NCI-H187 (cell line): ENCODE data around the gene CELSR3.

ENCODE experiments used
- DNase-seq, 2 experiments: peaks; one replicate each; lab custom pipeline; 2025; lab: John Stamatoyannopoulos, UW

Gene CELSR3

DNA sequence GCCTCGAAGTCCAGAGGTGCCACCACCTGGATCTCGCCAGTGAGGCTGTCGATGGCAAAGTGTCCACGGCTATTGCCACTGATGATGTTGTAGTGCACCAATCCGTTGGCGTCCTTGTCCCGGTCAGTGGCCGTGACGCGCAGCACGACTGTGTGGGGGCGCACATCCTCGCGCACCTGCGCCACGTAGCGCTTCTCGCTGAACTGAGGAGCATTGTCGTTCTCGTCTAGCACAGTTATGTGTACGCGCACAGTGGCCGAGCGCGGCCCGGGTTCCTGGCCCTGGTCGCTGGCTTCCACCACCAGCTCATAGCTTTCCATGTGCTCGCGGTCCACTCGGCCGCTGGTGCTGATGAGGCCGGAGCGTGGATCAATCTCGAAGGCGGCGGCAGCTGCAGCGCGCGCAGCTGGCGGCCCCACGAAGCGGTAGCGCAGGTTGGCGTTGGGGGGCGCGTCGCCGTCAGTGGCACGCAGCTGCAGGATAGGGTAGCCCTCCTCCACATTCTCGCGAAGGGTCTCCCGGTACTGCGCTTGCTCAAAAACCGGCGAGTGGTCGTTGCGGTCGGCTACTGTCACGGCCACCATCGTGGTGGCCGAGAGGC, 1.8 kb downstream of the CELSR3 start:
- DNase-seq: no peak

DNA sequence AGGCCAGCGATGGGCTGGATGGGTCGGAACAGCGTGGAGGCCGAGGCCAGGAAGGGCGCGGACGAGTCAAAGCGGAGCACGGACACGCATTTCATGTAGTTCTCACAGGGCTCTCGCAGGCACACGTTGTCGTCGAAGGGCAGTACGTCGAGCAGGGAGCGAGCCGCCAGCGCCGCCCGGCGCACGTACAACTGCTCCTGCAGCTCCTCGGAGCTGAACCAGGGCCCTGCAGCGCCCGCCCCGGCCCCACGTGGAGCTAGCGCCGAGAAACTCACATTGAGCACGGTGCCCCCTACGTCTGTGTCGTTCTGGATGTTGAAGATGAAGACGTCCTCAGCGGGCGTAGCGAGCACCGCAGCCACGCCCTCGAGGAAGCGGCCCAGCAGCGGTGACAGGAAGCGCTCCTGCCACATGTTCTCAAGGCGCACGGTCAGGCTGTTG, 5.8 kb downstream of the CELSR3 start:
- no peak for DNase-seq

DNA sequence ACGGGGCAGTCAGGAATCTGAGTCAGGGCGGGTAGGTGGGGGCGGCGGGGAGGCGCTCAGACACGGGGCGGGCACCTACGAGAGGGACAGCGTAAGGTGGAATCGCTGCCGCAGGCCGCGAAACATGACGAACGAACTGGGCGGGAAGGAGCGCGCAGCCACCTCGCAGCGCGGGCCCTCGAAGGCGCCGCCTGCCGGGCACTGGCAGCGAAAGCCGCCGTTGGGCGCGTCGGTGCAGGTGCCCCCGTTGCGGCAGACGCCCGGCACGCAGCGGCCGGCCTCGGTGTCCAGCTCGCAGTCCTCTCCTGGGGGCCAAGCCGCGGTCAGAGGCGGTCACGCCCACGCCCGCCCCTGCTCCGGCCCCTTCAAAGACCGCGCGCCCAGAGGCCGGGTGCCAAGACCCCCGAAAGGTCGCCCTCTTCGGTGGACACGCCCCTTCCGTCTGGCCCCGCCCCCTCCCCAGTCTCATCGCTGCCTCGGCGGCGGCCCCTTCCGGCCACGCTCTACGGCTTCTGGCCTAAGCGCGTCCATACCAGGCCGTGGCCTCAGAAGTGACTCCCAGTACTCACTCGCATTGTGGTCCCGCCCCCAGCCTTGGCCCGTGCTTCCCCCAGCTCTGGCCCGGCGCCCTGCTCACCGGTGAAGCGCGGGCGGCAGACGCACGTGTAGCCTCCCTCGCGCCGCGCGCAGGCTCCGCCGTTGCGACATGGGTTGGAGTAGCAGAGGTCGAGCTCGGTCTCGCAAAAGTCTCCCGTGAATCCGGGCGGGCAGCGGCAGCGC, 6.4 kb downstream of the CELSR3 start:
- DNase-seq: no peak

DNA sequence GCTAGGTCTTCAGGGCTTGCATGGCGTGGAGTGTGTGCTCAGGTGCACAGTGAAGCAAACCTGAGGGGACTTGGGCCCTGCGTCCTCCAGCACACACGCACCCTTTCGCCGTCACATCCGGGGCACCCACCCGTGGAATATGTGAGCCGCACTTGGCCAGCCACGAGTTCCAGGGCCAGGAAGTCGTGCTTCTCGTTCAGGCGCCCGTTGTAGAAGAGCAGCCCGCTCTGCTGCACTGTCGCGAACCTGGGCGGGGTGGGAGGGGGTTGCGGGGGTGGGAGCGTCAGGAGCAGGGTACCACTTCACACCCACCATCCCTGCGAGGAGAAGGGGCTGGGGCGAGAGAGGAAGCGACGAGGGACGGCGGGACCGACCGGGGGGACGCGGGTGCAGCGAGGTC, 7.1 kb downstream of the CELSR3 start:
- DNase-seq: no peak

DNA sequence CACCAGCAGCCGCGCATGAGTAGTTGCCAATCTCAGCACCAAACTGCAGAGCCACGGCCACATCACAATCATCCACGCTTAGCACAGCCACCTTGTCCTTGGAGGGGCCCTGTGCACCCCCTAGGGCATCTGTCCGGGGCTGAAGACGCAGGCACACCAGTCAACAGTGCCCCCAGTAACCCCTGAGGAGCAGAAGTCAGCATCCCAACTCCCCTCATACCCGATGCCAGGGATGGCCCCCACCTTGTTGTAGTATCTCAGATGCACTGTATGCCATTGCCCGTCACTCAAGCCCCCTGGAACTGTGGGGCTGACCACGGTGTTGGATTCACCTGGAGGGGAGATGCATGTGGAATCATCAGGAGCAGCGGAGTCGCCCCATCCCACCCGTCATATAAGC, 7.6 kb downstream of the CELSR3 start:
- no peak for DNase-seq

DNA sequence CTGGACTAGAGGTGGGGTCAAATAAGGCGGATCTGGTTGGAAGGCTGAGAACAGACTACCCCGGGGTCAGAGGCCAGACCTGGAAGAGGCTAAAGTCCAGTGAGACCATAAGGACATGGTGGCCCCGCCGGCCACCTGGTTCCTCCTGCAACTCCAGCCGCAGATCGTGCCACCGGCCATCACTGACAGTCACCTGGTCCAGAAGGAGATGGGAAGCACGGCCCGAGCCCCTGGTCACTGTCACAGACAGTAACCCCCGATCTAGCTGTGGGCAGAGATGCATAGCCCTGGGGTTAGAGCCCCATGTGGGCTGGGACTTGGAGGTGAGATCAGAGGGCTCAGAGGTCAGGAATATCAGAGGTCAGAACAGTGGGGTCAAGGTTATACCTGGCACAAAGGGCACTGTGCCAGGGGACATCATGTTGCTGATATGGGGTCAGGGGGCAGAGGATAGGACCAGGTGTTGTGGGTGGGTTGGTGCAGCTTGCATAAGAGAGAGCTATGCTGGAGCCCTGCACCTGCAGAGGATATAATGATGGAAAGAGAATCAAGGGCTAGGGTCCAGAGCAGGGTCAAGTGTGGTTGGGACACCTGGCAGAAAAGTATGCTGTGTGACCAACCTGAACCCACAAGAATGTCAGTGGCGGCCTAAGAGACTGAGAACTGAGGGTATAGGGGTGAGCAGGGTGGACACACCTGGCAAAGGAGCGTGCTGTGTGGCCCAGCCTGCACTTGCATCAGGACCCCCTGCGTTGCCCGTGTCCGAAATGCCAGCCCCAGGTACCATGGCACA, 9.6 kb downstream of the CELSR3 start:
- DNase-seq: no peak

DNA sequence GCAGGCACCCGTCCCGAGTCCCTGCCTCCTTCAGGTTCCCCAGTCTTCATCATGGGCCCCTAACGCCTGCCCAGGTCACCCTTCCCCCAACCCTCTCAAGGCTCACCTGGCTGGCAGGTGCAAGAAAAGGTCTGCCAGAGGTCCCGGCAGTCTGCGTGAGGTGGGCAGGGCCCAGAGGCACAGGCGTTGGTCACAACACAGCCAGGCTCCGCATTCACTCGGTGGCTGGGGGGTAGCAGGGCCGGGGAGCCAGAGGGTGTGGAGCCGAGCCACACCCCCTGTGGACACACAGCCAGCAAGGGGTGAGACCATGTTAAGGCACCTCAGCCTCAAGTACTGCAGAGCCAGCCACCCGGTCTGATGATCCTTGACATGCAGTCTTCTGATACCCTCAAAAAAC, 10.9 kb downstream of the CELSR3 start:
- no peak for DNase-seq

DNA sequence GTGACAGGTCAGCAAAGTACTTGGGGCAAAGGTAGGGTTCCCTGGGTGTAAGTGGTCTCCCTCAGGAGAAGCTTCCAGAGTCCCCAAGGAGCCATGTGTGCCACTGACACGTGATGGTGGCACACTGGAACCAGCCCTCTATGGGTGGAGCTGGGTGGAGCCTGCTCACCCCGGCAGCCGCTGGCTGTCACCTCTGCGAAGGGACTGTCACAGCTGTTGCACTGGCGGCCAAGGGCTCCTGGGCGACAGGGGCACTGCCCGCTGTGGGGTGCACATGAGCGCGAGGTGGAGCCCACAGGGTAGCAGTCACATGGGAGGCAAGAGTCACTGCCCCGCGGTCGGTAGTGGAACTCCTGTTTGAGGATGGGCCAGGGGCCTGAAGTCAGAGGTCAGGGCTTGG, 12.0 kb downstream of the CELSR3 start:
- no peak for DNase-seq

DNA sequence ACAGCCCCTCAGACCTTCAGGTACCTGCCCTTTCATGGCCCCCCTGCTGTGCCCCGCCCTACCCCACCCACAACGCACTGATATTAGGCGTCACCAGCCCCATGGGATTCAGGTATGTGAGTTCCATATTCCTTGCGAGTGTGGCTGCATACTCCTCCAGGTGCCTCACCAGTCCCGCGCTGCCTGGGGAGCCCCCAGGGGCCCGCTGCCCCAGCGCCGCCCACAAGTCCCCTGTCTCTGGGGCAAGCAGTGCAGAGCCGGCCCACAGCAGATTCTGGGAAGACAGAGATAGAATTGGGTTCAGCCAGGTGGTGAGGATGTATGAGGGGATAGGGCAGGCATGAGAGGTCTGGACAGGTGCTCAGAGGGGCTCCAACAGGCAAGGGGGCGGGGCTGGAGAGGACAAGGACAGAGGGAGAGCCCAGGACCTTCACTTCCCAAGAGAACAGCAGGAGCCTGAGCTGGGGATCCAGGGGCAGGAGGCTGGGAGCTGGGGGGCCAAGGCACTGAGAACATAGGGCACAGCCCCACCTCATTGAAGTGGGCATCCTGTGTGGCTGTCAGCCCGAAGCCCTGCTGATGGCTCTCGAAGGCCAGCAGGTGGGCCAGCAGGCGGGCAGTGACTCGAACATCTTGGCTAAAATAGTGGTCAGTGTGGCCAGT, 14.4 kb downstream of the CELSR3 start:
- DNase-seq: no peak

DNA sequence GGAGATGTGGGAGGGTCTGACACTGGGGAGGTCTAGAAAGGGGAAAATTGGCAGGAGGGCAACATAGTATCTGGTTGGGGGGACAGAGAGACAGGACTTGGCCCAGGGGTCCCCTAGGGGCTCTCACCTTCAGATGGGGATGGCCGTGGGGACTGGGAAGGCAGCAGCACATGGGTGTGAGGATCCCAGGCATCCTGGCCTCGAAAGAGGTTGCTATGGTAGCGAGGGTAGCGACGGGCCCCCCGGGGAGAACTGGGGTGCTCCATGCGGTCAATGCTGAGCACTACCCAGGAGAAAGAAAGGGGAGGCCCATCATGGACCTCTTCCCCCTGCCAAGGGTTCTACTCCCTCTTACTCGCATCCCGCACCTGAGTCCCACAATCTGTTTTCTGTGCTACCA, 15.0 kb downstream of the CELSR3 start:
- DNase-seq: no peak

DNA sequence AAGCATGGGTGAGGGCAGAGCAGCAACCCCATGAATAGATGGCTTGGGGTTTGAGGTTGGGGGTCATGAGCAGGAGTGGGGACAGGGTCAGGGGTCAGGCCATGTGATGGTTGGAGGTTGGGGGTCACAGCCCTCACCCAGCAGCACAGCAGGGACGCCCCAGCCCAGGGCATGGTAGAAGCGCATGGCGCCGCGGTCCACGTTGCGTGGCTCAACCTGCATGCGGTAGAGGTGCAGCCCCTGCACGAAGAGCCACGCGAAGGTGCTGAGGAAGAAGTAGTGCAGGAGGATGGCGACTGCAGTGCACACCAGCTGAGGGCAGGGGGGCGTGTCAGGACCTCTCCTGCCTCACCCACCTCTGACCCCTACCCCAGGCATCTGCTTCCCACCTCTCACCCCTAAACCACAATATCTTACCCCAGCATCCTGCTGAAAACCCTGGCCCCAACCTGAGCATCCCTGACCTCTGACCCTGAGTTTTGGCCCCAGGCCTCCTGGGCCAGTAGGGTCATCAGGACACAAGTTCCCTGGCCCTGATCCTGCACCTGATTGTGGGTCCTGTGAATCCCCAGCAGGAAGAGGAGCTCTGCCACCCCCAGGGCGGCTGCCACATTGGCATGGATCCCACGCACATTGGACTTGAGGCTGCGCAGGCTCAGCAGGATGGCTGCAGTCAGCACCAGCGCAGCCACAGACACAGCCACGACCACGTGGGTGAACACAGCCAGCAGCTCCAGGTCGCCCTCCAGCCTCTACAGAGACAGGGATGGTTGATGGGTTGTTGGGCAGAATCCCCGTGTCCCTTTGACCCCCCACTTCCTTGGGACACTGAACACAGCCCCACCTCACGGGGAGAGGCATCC, 17.6 kb downstream of the CELSR3 start:
- DNase-seq: no peak

DNA sequence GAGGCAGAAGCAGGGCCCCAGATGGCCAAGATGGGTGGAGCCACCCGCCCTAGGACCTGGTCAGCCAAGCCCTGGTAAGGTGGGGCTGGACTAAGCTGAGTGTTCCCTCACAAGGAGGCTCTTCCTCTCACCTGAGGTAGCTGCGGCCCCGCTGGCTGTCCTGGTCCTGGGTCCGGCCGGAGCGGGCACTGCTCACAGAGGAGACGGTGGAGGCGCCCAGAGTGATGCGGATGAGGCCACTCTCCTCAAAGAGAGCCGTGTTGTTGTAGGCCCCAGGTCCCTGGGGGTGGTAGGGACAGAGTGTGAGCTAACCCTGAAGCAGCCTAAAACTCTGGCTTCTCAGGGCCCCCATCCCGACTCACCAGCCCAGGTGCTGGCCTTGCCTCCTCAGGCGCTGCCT, 20.1 kb downstream of the CELSR3 start:
- DNase-seq: no peak

DNA sequence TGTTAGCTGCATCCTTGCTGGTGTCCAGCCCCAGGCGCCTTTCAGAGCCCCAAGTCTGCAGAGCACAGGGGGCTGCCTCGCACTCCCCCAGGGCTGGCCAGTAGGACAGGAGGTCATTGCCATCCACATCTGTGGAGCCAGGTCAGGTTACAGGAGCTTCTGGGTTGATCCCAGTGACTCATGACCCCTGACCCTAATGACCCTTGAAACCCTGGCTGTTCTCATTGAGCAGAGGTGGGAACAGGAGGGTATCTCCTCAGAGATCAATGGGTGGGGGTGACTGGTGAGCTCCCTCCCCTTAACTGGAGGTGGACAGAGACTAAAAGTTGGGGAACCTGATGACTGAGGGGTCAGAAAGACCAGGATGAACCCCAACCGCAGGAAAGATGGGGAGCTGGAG, 21.3 kb downstream of the CELSR3 start:
- no peak for DNase-seq

DNA sequence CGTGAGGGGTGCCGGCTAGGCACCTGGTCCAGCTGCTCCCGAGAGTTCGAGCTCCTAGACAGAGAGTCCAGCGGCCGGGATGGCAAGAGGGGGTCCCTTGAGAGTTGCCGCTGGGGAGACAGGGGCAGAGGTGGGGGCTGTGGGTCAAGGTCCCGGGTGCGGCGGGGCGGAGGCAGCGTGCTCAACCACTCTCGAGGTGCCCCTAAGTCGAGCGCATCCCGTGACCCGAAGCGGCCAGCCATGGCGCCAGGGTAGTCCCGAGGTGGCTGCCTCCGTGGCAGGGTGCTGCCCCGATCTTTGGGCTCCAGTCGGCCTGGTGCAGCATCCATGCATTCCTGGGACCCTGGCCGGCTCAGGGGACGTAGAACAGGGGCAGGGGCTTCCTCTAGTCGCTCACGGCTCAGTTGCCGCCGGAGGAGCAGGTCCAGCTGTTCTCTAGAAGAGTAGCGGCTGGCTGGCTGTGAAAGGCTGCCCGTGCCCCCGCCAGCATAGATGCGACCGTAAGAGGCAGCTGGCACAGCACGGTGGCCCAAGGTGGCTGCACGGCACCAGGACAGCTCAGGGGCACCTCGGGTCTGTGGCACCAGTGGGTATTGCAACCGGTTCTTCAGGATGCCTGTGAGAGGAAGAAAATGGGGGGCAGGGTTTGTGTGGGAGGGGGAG, 22.6 kb downstream of the CELSR3 start:
- no peak for DNase-seq

DNA sequence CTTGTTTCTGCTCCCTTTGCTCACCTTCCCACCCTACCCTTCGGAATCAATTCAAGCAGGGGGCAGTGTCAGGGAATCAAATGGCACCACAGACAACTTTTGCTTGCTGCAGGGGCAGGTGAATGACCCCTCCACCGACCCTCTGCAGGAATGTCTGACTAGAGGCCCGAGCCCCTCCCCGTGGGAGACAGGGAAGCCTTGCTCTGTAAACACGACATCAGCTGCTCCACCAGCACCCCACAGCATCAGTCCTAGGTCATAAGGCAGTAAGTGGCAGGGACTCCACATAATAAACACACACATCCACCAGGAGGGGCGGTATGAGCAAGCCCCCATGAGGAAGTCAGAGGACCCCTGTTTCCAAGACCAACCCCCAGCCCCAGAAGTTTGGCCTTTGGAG, 25.4 kb downstream of the CELSR3 start:
- DNase-seq: no peak

DNA sequence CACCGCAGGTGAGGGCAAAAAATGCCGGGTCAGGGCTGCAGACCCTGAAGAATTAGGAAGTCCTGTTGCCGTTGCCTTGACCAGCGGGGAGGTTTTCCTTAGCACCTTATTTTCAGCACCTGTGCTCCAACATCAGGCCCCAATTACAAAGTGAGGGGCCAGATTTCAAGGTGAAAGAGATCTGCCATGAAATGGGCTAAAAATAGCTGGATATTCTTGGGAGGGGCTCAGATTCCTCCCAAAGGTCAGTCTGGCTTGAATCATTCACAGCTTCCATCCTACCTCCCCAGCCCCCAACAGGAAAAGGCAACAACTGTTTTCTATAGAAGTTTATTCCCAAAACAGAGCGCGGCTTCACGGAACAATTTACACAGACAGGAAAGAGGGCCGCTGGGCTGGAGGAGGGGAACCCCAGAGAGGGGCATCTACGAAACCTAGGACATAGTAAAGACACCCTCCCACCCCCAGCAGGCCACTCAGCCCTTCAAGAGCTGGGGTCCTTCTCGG, 26.5 kb downstream of the CELSR3 start:
- DNase-seq: no peak

DNA sequence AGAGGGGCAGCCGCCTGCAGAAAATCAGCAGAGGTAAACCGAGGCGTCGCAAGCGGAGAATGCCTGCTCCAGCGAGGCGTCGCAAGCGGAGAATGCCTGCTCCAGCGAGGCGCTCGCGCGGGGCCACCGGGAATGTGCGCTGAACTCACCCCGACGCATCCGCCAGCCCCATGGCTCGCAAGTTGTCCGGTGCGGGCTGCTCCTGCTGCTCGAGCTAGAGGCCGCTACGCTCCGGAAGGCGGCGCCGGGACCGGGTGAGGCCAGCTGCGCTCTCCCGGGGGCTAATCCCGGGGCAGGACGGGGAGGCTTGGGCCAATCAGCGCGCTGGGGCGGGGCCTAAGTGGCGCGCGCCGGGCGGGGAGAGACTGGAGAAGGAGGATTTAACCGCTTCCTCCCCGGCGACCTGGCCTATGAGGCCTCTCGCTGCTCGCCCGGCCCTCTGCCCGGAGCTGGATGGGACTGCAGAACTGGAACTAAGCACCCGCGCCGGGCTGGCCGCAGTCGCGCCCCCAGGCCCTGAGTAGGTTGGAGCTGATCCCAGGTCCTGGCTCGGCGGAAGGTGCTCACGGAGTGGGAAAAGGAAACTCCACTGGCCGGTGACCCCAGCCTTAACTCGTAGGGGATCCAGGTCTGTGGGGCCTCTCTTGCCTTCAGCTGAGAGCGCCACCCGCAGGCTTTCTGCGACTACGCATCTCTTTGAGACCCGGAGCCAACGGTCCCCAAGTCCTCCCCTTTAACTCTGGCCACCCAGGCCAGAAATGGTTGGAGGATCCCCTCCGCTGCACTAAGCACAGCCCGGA, 27.3 kb downstream of the CELSR3 start, which contains the start of gene SLC26A6:
Gene SLC26A6 (minus strand): TSS at position 240 of the 800 bp plus-strand sequence. CDS start 68 bp downstream, at position 172.
- DNase-seq: peak; percentile 68 to 82

DNA sequence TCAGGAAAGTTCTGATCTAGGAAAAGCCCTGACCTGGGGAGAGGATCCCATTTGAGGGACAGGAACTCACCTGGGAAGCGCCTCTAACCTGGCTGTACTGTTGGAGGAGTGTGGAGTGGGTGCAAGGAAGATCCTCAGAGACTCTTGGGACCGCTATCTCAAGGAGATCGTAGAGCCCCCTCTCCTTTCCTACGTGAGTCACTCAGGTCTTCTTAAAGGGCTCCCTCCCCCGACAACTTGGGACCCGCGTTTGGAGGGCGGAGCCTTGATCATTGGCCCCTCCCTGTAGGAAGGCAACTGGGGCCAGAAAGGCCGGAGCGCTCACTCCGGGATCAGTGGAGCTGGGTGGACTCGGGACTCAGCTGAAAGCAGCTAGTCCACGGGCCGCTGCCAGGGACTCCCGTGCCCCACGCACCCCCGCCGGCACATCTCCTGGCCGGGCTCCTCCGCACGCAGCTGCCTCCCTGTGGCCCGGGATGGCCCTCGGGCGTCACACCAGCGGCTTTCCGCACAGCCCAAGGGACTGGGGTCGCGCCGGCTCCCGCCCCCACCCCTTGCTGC, 27.9 kb downstream of the CELSR3 start:
- no peak for DNase-seq

DNA sequence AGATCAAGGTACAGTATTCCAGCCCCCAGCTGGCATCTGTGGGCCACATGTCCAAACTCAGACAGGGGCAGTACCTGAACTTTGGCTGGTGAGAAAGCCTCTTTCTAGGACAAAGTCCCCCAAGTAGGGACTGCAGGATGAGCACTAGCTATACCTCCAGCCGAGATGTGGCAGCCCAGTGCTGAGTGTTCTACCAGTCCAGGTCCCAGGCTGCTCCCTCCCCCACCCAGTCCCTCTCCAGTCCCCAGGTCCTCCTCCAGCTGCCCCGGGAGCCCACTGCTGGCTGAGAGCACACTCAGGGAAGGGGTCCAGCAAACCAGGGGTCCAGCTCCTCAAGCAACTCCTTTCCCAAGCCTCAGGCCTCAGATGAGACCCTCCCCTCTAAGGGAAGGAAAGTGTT, 28.9 kb downstream of the CELSR3 start:
- no peak for DNase-seq
